ENCODE results near the gene AK3. TPM values are rescaled to one million over a fixed set of nuclear protein-coding genes. Genes with fewer than 3 reads are reported as not detected.

AK3 gene
- total RNA-seq, 1 experiment from 2014 or later: 41.5 TPM

GRCh38 chr9:4760122-4760521 is 19.1 kb upstream of the AK3 start:
- H2AK5ac ChIP-seq (ENCODE audit: insufficient read length, low read length): no peak overlapping the region
- peaks cover 1% of the 10 kb centered on the region for H3K27me3 Mint-ChIP-seq (ENCODE audit: low read depth)
- no peaks in the 10 kb centered on the region for H3K9me3 Mint-ChIP-seq

More at GRCh38 chr9:4760122-4760521, 19.1 kb upstream of the AK3 start:
- H3K4ac ChIP-seq (ENCODE audit: low read depth, low read length): no peak overlapping the region
- no peak overlapping the region for H2BK12ac ChIP-seq (ENCODE audit: insufficient read length, low read depth, low read length)
- H3K23ac ChIP-seq (ENCODE audit: insufficient read length, low read depth, low read length): no peak overlapping the region
- no peak for TF ChIP-seq CTCF (conservative IDR thresholded peaks at IDR 0.05)
- H3K56ac ChIP-seq (ENCODE audit: insufficient read length, low read depth, low read length): no peak overlapping the region
- no CpG with 5 or more reads among the region's 3 CpGs for WGBS (ENCODE audit: extremely low coverage, insufficient read length, low lambda C conversion rate)
- no peak overlapping the region for H3K4me3 Mint-ChIP-seq
- no peak overlapping the region for H2BK5ac ChIP-seq (ENCODE audit: insufficient read length, low read length)
- no peak overlapping the region for H3K14ac ChIP-seq (ENCODE audit: insufficient read depth, low read length)
- H3K18ac ChIP-seq (ENCODE audit: insufficient read length, low read depth, low read length): no peak overlapping the region
- H3K27me3 ChIP-seq (ENCODE audit: insufficient read depth, low read length): no peaks in the 10 kb centered on the region
- peaks cover 14 to 15% of the 10 kb centered on the region in 2 experiments for H3K4me1 Mint-ChIP-seq
- H3T11ph ChIP-seq (ENCODE audit: low read length): no peak overlapping the region
- DNase-seq: no peak
- no peaks in the 10 kb centered on the region for H4K20me1 ChIP-seq (ENCODE audit: control insufficient read depth, insufficient read depth, insufficient read length)
- no peak overlapping the region for H3K9ac ChIP-seq (ENCODE audit: extremely low read depth, insufficient read length, low read length)
- H3K23me2 ChIP-seq (ENCODE audit: insufficient read length, low read depth, low read length, poor library complexity, severe bottlenecking): peaks cover 4% of the 10 kb centered on the region
- H4K91ac ChIP-seq (ENCODE audit: insufficient read length, low read depth, low read length): no peak overlapping the region
- no peaks in the 10 kb centered on the region for H3K79me1 ChIP-seq (ENCODE audit: insufficient read depth, low read depth, low read length, poor library complexity, severe bottlenecking)
- H3K27ac ChIP-seq (ENCODE audit: insufficient read length, low read depth, low read length): no peak overlapping the region
- H3K4me1 ChIP-seq (ENCODE audit: insufficient read depth, low read length): no peaks in the 10 kb centered on the region; the same call in 1 of the 2 replicates
- H3K36me3 Mint-ChIP-seq (ENCODE audit: insufficient read depth in 1 of 3, low read depth in 3 of 3): no peaks in the 10 kb centered on the region
- H2BK15ac ChIP-seq (ENCODE audit: low read depth, low read length): no peak overlapping the region
- H2BK120ac ChIP-seq (ENCODE audit: low read depth, low read length, poor library complexity, severe bottlenecking): no peak overlapping the region
- H3K79me2 ChIP-seq (ENCODE audit: insufficient read depth, low read length): no peaks in the 10 kb centered on the region
- no peak overlapping the region for H2BK20ac ChIP-seq (ENCODE audit: low read depth, low read length, poor library complexity, severe bottlenecking)
- H4K5ac ChIP-seq (ENCODE audit: insufficient read length, low read depth, low read length): no peak overlapping the region
- H3K4me2 ChIP-seq (ENCODE audit: insufficient read depth, insufficient read length, low read length): no peak overlapping the region
- no peaks in the 10 kb centered on the region for H3K9me3 ChIP-seq (ENCODE audit: control insufficient read depth, low read depth, low read length)
- H2AFZ ChIP-seq (ENCODE audit: low read length): no peak overlapping the region
- H3K27ac Mint-ChIP-seq: no peak overlapping the region
- H4K8ac ChIP-seq (replicated peaks; ENCODE audit: insufficient read length, low read depth, low read length): no peak overlapping the region
